Adrenal gland (tissue), 5 donors: ENCODE data around the gene NUP155.

Experiments
- POLR2A ChIP-seq, 2 donors: fragments of 450-650 bp; IDR thresholded peaks; one replicate each; pipeline ENCODE4 v1.6.1; 2017; ENCODE audit warnings: antibody characterized with exemption in 2 of 2, mild to moderate bottlenecking in 2 of 2, moderate library complexity in 1 of 2
- TF ChIP-seq, protein P1 (sequence below), 6 experiments: fragments of 450-650 bp in 4 of 6; fragments of 200-600 bp in 2 of 6; sonication (generic) in 1 of 6; IDR thresholded peaks; 1 replicate in 5 of 6; 2 replicates in 1 of 6; pipeline versions ENCODE4 v1.5.1 to v1.8.0; 2016 to 2021; ENCODE audit warnings: antibody characterized with exemption in 6 of 6, mild to moderate bottlenecking in 2 of 6, moderate library complexity in 1 of 6
- donor health status: DM: no; HTN: no; CAD: no.

DNA sequence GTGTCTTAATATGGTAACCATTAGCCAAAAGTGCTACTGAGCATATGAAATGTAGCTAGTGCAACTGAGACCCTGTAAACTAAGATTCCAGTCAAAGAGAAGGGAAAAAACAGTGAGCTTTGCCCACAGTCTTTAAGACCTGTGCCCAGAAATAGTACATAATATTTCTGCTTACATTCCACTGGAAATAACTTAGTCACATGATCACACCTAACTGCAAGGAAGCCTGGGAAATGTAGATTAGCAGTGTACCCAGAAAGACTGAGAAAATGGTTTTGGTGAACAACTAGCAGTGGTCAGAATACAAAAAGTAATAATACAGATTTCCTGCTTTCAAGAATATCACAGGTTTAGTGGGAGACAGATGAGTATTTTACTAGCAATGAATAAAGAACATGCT is 119.2 kb downstream of the NUP155 start:
- TF ChIP-seq POLR2A (IDR thresholded peaks at IDR 0.05): no peak
- TF ChIP-seq, protein P1, sequence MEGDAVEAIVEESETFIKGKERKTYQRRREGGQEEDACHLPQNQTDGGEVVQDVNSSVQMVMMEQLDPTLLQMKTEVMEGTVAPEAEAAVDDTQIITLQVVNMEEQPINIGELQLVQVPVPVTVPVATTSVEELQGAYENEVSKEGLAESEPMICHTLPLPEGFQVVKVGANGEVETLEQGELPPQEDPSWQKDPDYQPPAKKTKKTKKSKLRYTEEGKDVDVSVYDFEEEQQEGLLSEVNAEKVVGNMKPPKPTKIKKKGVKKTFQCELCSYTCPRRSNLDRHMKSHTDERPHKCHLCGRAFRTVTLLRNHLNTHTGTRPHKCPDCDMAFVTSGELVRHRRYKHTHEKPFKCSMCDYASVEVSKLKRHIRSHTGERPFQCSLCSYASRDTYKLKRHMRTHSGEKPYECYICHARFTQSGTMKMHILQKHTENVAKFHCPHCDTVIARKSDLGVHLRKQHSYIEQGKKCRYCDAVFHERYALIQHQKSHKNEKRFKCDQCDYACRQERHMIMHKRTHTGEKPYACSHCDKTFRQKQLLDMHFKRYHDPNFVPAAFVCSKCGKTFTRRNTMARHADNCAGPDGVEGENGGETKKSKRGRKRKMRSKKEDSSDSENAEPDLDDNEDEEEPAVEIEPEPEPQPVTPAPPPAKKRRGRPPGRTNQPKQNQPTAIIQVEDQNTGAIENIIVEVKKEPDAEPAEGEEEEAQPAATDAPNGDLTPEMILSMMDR (IDR thresholded peaks at IDR 0.05): no peak
